IPS DF 6.9 (cell line): Measurements from ENCODE around the gene FBXL17.

ENCODE experiments used
- DNase-seq: peaks from one replicate; pipeline ENCODE4 v3.0.0-alpha.2; 2013; ENCODE audit warnings: low read depth, low spot score
- H3K27ac ChIP-seq: one replicate; pipeline ENCODE4 v1.5.1; 2013; ENCODE audit warnings: low read length, control low read depth
- H3K27me3 ChIP-seq: 2 replicates; pipeline ENCODE4 v1.6.1; 2013; ENCODE audit warnings: mild to moderate bottlenecking, low read length; ENCODE audit not compliant: control insufficient read depth, insufficient read depth
- H3K36me3 ChIP-seq: 2 replicates; pipeline ENCODE4 v1.6.1; 2013; ENCODE audit warnings: low read length; ENCODE audit not compliant: control insufficient read depth, insufficient read depth
- H3K4me1 ChIP-seq: 2 replicates; pipeline ENCODE4 v1.6.1; 2013; ENCODE audit warnings: low read length; ENCODE audit not compliant: control insufficient read depth, insufficient read depth
- H3K4me3 ChIP-seq: 2 replicates; pipeline ENCODE4 v1.5.1; 2013; ENCODE audit warnings: mild to moderate bottlenecking, low read length
- H3K9me3 ChIP-seq: 2 replicates; pipeline ENCODE4 v1.6.1; 2013; ENCODE audit warnings: low read length, inconsistent platforms; ENCODE audit not compliant: control insufficient read depth, insufficient read depth
- WGBS: extraction: QIAGEN DNeasy Blood & Tissue Kit; methylation state at CpG from one replicate; pipeline ENCODE4 v1.1.7; 2013; ENCODE audit warnings: mixed read lengths, missing lambda C conversion rate; ENCODE audit not compliant: insufficient read length, insufficient coverage; 5-methylcytosine and 5-hydroxymethylcytosine counted together

Gene FBXL17

DNA sequence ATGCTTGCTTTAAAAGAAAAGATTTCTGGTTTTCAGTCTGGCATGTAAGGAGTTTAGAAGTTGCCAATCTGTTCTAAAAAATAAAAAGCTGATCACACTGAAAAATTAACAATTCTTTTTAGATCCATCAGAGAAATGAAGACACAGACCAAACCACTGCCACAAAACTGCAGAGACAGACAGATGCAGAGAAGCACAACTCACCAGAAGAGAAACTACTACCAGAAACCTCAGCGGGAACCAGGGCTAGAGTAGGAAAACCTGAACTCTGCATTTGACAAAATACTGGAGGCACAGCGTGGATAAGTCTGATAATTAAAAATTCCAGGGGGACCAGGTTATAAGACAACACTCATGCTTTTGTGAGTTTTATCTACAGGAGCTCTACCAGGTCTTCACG lies 28.8 kb downstream of the FBXL17 start:
- Histone ChIP-seq H3K27me3 (no peaks in the 10 kb centered on the region), H3K36me3 (no peaks in the 10 kb centered on the region), H3K4me3 (no peak overlapping the region), H3K27ac (no peak overlapping the region), H3K9me3 (no peaks in the 10 kb centered on the region), H3K4me1 (no peaks in the 10 kb centered on the region)
- no CpG with 5 or more reads among the region's 3 CpGs for WGBS
- DNase-seq, result no peak

DNA sequence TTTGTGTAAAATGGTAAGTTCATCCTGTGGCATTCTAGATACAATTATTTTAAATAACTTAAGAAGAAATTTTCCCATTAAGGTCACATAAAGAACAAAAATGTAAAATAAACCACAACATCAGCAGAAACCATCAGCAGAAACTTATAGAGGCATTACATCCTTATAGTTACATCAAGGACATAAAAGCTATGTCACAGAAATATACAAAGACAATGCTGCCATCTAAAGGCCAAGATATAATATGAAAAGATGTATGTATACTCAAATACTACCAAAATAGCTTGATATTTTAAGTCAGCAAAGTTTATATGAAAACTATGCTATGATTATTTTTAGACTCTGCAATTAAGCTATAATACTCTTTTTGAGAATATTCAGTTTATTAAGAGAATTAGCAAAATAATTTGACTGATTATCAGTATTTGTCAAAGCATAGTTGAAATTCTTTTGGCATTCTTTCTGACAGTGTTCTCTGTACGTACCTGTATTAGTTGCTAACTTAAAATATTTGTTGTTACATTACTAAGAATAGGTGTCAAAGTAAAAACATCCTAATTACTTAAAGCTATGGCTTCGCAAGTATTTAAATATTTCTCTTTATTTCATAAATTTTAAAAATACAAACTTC lies 36.2 kb downstream of the FBXL17 start:
- no peaks in the 10 kb centered on the region for H3K4me1 ChIP-seq
- H3K4me3 ChIP-seq, result no peak overlapping the region
- no CpG with 5 or more reads among the region's 2 CpGs for WGBS
- H3K9me3 ChIP-seq, result no peaks in the 10 kb centered on the region
- H3K27me3 ChIP-seq, result no peaks in the 10 kb centered on the region
- no peaks in the 10 kb centered on the region for H3K36me3 ChIP-seq
- DNase-seq, result no peak
- no peak overlapping the region for H3K27ac ChIP-seq

DNA sequence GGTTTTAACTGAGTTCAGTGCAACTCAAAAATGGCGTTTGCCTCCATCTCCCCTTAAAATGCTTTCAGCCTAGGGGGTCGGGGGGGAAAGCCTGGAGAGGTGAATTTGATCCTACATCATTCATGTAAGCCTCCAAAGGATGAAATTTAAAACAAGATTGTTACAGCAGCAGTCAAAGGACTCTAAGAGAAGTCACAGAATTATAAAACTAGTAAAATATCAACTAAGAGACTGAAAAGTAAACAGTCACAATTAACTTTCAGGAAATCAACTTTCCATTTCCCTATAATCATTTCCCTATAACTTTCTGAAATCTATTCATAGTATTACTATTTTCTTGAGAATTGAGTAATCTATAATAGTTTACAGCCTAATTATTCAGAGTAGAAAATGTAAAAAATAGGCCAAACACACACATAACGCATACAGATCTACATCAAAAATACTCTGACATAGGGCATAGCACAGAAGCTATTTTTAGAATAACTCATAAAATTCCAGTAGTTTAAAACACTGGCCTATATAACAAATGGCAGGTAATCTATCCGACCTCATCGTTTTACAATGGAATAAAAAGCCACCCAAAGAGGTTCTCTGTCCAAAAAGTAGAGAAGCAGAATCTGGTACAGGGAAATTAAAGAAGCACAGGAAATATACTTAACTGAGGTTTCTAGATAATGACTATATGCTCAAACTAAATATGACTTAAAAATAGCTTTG lies 37.6 kb downstream of the FBXL17 start:
- H3K27ac ChIP-seq, result no peak overlapping the region
- H3K4me3 ChIP-seq, result no peak overlapping the region
- WGBS, result no CpG with 5 or more reads among the region's 5 CpGs

DNA sequence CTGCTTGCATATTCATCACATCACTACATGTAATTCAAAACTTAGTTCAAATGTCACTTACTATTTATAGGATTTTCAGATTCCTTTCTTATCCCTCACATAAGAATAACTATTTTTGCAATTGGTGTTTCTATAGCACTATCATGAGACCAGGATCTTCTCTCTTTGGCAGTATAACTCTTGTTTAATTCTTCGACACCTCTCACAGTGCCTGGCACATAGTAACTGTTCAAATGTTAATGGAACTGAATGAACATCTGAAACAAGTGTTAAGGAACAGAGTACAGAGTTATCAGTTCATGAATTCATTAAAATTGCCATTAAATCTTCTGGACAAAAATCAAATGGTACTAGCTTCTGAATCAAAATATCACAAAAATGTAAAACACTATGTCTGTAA lies 40.0 kb downstream of the FBXL17 start:
- Histone ChIP-seq H3K27me3 (no peaks in the 10 kb centered on the region), H3K27ac (no peak overlapping the region), H3K4me1 (no peaks in the 10 kb centered on the region), H3K36me3 (no peaks in the 10 kb centered on the region), H3K9me3 (no peaks in the 10 kb centered on the region), H3K4me3 (no peak overlapping the region)
- DNase-seq, result no peak
- no CpG with 5 or more reads among the region's 1 CpG for WGBS

More for the DNA sequence above, 37.6 kb downstream of the FBXL17 start:
- Histone ChIP-seq H3K27me3 (no peaks in the 10 kb centered on the region), H3K9me3 (no peaks in the 10 kb centered on the region), H3K36me3 (no peaks in the 10 kb centered on the region), H3K4me1 (no peaks in the 10 kb centered on the region)
- no peak for DNase-seq

DNA sequence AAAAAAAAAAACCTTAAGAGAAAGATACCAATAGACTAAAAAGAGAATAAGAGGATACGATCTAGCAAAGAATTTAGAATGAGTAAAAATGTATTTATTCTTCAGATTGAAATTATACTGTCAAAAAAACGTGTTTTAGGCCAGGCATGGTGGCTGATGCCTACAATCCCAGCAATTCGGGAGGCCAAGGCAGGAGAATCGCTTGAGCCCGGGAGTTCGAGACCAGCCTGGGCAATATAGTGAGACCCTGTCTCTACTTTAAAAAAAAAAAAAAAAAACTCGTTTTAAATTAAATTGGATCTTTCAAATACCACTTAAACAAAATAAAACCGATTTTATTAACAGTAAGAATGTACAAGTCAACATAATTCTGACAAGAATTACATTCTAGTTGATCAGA lies 41.8 kb downstream of the FBXL17 start:
- WGBS, result 100% methylated on average over 2 of the region's 8 CpGs
- Histone ChIP-seq H3K27ac (no peak overlapping the region), H3K4me1 (no peaks in the 10 kb centered on the region), H3K9me3 (no peaks in the 10 kb centered on the region), H3K36me3 (no peaks in the 10 kb centered on the region), H3K4me3 (no peak overlapping the region), H3K27me3 (no peaks in the 10 kb centered on the region)
- no peak for DNase-seq

DNA sequence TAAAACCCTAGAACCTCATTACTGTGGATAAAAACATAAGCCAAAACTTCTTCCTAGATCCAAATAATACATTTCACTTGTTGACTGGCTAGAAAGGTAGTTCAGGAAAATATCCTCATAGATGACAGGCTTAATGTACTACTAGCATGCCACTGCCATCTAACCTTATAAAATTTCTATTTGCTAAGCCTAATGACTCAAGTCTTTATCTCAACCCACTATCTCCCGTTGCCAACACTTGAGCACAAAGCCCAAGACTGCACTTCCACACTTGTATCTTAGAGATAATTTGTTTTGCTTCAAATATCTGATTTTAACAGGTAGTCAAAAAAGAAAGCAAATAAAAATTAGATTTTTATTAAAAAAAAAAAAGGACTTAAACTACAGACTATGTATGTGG lies 42.7 kb downstream of the FBXL17 start:
- no peak for DNase-seq

DNA sequence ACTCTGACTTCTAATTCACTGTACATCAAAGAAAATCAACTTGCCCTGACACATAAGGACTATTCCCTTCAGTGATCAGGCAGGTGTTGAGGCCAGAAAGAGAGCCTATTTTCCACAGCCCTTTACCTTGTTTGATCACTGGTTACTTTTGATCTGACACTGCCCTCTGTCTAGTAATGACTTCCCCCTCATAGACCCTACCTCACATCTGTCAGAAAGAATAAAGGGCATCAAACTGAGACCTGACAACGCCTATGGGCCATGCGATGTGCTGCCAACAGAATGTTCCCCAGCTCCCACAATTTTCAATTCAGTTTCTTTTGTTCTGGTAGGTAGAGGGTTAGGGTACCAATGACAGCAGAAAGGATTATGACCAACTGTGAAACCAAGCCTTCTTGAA lies 47.7 kb downstream of the FBXL17 start:
- no CpG with 5 or more reads among the region's 2 CpGs for WGBS
- Histone ChIP-seq H3K36me3 (no peaks in the 10 kb centered on the region), H3K27ac (no peak overlapping the region), H3K9me3 (no peaks in the 10 kb centered on the region), H3K27me3 (no peaks in the 10 kb centered on the region), H3K4me1 (no peaks in the 10 kb centered on the region), H3K4me3 (no peak overlapping the region)
- DNase-seq, result no peak

More for the DNA sequence above, 42.7 kb downstream of the FBXL17 start:
- H3K36me3 ChIP-seq, result no peaks in the 10 kb centered on the region
- H3K4me1 ChIP-seq, result no peaks in the 10 kb centered on the region
- no peaks in the 10 kb centered on the region for H3K9me3 ChIP-seq
- H3K27me3 ChIP-seq, result no peaks in the 10 kb centered on the region
- no peak overlapping the region for H3K4me3 ChIP-seq
- no peak overlapping the region for H3K27ac ChIP-seq
- WGBS, result no CpG with 5 or more reads among the region's 1 CpG

DNA sequence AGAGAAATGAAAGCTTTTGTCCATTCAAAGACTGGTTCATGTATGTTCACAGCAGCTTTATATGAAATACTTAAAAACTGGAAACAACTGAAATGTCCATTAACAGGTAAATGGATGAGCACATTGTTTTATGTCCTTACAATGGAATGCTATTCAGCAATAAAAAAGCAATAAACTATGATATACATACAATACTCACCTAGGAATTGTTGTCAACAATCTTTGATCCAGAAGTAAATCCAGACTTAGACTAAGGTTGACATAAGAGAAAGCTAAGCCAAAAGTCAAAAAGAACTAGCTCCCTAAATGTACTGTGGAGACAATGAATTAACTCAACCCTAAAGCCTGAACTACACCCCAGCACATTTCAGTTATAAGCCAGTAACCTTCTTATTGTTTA lies 54.9 kb downstream of the FBXL17 start:
- Histone ChIP-seq H3K36me3 (no peaks in the 10 kb centered on the region), H3K4me1 (no peaks in the 10 kb centered on the region), H3K27ac (no peak overlapping the region), H3K4me3 (no peak overlapping the region), H3K9me3 (no peaks in the 10 kb centered on the region), H3K27me3 (no peaks in the 10 kb centered on the region)
- DNase-seq, result no peak

DNA sequence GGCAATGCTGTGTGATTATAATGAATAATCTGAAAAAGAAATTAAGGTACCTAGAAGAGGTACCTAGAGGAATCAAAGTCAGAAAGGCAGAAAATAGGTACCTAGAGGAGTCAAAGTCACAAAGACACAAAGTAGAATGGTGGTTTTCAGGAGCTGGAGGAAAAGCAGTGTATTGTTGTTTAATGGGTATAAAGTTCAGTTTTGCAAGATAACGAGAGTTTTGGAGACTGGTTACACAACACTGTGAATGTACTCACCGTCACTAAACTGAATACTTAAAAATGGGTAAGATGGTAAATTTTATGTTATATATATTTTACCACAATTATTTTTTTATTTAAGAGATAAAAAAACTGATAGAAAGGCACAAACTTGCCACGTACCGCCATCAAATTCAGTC lies 57.0 kb downstream of the FBXL17 start:
- WGBS, result no CpG with 5 or more reads among the region's 4 CpGs
- DNase-seq, result no peak
- no peak overlapping the region for H3K27ac ChIP-seq
- H3K36me3 ChIP-seq, result no peaks in the 10 kb centered on the region
- no peaks in the 10 kb centered on the region for H3K9me3 ChIP-seq
- no peaks in the 10 kb centered on the region for H3K4me1 ChIP-seq
- no peaks in the 10 kb centered on the region for H3K27me3 ChIP-seq
- H3K4me3 ChIP-seq, result no peak overlapping the region

DNA sequence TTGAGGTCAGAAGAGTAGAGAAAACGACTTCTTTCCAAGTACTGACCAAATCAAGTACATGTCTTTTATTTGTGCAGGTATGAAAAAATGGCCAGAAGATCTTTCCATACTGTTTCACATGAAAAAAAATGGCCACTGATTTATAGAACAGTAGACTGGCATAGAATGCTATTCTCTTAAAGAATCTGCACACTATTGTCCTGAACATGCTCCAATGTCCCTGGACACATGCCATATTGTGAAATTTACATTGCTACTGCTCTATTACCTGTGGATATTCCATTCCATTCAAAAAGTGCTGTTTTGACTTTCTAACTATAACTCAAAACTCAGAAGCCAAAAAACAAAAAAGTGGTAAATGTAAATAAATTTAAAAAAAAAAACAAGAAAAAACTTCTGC lies 60.6 kb downstream of the FBXL17 start:
- H3K27me3 ChIP-seq, result no peaks in the 10 kb centered on the region
- H3K36me3 ChIP-seq, result no peaks in the 10 kb centered on the region
- no peak overlapping the region for H3K4me3 ChIP-seq
- no peaks in the 10 kb centered on the region for H3K4me1 ChIP-seq
- DNase-seq, result no peak
- no CpG with 5 or more reads among the region's 1 CpG for WGBS
- H3K27ac ChIP-seq, result no peak overlapping the region
- no peaks in the 10 kb centered on the region for H3K9me3 ChIP-seq

DNA sequence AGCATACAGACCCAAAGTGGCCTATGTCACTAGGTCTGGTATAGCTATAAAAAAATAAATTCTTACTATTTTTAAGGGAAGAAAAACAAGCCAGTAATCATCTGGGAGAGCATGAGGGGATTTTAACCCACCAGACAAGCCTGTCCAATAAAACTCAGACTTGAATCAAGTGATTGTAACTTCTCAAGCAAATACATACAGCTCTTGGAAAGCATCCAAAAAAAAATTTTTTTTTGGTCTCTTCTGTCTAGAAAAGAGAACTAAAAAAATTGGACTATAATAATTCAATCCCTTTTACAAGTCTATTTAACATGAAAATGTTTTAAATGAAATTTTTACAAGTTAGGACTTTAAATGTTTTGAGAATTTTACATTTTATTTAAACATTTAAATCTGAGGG lies 61.7 kb downstream of the FBXL17 start:
- DNase-seq, result no peak
- Histone ChIP-seq H3K36me3 (no peaks in the 10 kb centered on the region), H3K27ac (no peak overlapping the region), H3K4me3 (no peak overlapping the region), H3K4me1 (no peaks in the 10 kb centered on the region), H3K9me3 (no peaks in the 10 kb centered on the region), H3K27me3 (no peaks in the 10 kb centered on the region)
